T-helper 1 cell treated with Interleukin-12 subunit alpha and Interleukin-12 subunit beta and Interleukin-4 antibody, amounts not matched to agents 30 ng/mL and 1 ng/mL, for 36 hours (primary cell): ENCODE results near the gene ZWILCH. TPM values are rescaled to one million over a fixed set of nuclear protein-coding genes. Genes with fewer than 3 reads are reported as not detected.

ENCODE experiments used
- intact Hi-C: fragments of 100-400 bp; cut with micrococcal nuclease; formaldehyde crosslinking; loops from one replicate; pipeline ENCODE4 v1.15.1; 2024
- total RNA-seq: library from RNA; stranded (reverse); gene quantifications from 2 replicates; pipeline ENCODE4 v1.2.3, GENCODE V29; 2022

Gene ZWILCH
- total RNA-seq, 1 donor from 2014 or later: 25.9 TPM

DNA sequence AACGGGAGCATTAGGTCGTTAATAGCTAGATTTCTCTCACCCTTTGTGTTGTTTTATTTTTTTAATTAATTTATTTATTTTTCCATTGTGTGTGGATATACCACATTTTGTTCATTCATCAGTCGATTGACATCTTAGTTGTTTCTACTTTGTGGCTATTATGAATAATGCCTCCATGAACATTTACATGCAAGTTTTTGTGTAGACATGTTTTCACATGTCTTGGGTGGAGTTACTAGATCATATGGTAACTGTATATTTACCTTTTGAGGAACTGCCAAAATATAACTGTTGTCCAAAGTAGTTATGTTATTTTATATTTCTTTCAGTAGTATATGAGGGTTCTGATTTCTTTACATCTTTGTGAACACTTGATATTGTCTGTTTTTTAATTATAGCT lies 18.8 kb downstream of the ZWILCH start:
- intact Hi-C loops: no loop called here

DNA sequence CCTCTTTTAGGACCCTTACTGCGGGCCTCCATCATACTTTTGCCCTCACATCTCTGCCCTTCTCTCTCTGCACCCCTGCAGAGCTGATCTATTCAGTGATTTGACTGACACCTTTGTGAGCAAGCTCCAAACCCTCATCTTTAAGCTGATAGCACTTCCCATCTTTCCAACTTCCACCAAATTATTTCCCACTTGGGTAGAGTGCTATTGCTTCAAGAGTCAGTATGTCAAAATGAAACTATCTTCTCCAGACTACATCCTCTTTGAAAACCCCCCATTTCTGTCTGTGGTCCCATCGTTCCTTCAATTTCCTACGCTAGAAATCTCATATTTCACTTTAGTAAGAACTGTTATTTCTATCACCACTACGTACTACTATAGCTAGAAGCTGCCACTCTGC lies 19.7 kb downstream of the ZWILCH start:
- intact Hi-C loops: no loop called here

DNA sequence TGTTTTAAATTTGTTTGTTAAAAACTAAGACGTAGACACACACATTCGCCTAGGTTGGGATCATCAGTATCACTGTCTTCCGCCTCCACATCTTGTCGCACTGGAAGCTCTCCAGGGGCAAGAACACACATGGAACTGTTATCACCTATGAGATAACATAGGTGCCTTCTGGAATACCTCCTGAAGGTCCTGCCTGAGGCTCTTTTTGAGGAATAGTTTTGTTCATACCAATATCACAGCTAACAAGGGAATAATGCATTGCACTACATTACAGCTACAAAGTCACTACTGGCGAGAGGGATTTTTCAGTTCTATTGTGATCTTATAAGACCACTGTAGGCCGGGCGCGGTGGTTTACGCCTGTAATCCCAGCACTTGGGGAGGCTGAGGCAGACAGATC lies 29.9 kb downstream of the ZWILCH start:
- intact Hi-C loops: no loop called here

DNA sequence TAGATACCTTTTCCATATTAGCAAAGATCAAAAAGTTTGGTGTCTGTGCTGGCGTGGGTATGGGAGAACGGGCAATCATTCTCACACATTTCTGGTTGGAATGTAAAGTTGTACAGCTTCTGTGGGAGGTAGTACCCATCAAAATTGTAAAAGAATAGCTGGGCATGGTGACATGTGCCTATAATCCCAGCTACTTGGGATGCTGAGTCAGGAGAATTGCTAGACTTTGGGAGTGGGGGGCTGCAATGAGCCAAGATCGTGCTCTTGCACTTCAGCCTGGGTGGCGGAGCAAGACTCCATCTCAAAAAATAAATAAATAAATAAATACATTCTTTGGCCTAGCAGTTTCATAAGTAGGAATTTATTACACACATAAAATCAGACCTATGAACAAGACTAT lies 37.8 kb downstream of the ZWILCH start:
- intact Hi-C loops: no loop called here

DNA sequence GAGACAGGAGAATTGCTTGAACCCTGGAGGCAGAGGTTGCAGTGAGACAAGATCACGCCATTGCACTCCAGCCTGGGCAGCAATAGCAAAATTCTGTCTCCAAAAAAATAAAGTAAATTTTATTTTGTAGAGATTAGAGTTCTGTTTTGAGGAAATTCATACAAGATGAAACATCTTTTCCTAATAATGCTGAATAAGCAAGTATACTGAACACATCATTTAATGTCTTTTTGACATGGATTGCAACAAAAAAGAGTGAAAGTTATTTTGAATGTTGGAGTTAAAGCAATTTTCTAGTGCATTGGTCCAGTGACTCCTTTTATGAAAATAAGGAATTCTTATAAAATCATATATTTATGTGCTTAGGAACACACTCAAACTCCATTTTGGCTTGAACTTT lies 40.1 kb downstream of the ZWILCH start:
- intact Hi-C loops: no loop called here

DNA sequence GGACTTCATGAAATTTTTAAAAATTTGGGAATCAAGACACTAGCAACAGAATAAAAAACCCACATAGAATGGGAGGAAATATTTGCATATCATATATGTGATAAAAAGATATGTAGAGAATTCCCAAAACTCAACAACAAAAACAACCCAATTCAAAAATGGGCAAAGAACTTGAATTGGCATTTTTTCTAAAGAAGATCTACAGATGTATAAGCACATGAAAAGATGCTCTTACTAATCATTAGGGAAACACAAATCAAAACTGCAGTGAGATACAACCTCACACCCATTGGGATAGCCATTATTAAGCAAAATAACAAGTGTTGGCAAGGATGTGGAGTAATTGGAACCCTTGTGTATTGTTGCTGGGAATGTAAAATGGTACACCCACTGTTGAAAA lies 50.6 kb downstream of the ZWILCH start:
- intact Hi-C loops: no loop called here

DNA sequence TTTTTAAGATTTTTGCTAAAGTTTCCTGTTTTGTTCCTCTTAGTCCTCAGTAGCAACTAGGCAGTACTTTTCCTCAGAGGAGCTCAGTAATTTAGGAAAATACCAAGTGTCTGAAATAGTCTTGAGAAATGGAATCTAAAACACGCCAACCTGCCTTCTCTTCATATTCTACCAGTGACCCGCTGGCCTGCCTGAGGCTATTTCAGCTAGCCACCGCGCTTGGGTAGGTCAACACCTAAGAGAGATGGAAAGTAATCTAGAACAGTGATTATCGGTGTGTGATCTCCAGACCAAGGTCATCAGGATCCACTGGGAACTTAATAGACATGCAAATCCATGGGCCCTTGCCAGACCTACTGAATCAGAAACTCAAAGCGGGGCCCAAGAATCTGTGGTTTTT lies 53.1 kb downstream of the ZWILCH start:
- intact Hi-C loops: no loop called here

DNA sequence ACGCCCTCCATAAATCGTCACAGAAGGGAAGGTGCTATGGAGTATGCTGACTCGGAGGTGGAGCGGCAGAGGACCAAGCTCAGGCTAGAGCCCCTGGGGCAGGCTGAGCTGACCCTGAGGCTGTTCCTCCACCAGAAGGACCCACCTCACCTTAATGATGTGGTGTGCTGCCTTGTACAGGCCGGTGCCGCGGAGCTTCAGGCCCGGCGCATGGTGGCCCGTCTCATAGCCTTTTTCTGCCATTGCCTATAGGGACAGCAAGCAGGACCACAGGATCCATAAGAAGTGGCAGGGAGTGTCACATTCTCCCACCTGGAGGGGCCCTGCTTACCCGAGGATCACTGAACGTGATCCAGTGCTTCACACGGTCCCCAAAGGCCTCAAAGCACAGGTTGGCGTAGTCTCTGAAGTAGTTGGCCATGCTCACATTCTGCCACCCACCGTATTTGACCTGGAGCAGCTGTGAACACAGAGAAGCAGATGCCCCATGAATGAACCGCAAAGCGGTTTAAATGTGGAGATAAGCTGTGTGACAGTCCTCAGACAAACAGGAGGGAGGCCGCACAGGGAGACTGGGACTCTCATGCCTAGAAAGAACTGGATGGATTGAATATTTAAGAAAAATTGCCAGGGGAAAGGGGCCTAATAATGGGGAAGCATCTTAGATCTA lies 55.9 kb downstream of the ZWILCH start:
- intact Hi-C loops: no loop called here

DNA sequence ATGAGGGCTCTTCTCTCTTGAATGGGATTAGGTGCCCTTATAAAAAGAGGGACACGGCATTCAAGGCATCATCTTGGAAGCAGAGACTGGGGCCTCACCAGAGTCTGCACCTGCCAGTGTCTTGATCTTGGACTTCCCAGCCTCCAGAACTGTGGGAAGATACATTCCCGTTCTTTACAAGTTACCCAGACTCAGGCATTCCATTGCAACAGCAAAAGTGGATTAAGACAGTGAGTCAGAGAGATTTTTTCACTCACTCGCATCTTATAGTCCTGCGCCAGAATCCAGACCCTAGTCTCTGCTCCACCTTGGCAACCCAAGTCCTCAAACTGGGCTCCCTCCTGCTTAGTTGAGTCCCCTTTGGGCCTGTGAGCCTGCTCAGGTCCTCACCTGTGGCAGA lies 58.0 kb downstream of the ZWILCH start:
- intact Hi-C loops: no loop called here

DNA sequence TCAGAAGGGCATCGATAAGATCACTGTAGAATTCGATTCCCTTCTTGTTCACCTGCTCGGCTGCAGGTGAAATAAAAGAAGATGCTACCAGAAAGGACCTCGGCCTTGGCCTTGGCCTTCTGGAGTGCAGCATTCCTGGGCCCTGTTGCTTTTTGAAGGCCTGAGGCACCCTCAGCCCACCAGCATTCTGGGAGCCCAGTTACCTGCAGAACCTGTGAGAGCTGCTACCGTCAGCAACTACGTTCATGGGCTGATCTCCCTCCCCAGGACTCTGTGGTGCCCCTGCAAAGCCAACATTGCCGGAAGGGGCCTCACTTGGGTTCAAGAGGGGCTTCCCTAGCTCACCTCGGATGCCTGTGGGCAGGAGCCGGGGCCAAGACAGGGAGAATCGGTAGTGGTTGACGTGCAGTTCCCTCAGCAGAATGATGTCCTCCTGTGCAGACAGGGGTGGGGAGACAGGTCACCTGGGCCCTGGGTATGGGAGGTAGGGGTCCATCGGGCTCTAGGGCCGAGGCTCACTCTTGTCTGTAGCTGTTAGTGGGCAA lies 58.5 kb downstream of the ZWILCH start:
- intact Hi-C loops: no loop called here

DNA sequence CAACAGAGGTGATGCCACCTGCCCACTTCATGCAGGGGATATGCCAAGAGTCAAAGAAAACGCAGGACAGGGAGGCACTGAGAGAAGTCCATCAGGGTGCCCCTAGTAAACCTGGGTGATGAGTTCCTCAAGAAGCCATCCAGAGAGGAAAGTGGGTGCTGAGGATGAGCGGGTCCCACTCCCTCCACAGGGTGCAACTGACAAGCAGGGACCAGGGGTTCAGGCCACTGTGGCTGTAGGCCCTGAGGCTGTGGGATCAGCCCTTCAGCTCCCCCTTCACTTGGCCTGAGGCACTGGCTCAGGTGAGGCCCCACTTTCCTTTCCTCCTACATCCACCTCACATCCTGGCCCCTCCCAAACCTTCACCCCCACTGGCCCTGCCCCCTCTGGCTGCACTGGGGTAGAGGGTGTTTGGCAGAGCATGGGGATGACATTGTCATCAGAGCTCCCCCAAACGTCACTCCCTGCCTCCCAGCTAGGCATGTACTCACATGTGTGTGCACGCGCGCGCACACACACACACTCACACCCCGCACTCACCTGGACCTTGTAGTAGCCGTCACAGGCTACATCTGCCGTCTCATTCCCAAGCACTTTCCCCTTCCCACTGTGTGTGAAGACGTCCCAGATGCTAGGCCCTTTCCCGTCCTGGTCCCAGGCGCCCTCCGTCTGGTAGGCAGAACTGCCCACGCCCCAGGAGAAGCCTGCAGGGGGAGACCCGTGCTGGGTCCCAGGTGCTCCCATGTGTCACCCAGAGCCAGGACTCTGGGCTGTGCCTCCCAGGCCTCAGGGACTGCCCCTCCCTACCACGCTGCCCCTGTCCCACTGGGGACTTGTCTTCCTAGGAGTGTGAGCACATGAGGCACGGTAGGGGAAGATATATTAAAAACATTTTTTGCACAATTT lies 59.3 kb downstream of the ZWILCH start:
- intact Hi-C loops: no loop called here

DNA sequence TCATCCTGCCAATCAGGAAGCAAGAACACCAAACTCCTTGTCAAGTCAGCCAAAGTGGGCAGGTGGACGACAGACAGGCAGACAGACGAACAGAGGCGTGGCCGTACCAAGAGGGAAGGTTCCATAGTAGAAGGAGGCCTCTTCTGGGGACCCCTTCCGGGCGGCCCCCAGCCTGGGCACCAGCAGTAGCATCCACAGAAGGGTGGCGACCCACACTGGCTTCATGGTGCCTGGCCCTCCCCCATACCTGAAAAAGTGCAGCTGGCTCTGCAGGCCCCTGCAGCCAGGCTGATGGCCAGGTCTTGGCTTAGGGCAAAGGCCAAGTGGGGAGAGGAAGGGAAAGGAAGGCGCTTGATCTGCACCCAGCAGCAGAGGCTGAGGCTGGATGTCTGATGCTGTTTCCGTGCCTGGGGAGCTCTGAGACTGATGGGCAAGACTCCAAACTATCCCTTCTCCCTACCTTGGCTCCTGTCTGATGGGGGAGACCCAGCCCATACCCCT lies 60.1 kb downstream of the ZWILCH start:
- intact Hi-C loops: no loop called here

DNA sequence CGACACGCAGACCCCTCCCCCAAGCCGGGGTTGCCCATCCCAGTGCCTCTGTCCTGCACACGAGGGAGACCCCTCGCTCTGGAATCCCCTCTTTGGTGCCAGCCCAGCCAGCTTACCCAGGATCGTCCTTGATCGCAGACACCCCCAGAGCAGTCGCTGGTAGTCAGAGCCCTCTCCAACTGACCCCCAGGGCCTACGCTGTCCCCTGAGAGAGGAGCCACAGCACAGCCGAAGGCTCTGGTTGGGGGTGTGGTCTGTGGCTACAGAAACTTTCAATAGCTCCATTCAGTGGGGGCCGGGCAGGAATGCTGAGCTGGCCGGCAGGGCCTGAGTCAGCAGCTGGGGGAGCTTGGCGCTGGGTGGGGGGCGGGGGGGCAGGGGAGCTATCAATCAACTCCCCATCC lies 60.6 kb downstream of the ZWILCH start, which contains the start of gene LCTL:
LCTL (minus strand) TSS at position 258 of the 404 bp plus-strand sequence. CDS start 633 bp downstream, outside the sequence.
- intact Hi-C loops: loop anchor here (2.0 kb wide), 1 partner anchor 61 kb away; the partner anchor contains the start of genes RPL4 and ZWILCH

DNA sequence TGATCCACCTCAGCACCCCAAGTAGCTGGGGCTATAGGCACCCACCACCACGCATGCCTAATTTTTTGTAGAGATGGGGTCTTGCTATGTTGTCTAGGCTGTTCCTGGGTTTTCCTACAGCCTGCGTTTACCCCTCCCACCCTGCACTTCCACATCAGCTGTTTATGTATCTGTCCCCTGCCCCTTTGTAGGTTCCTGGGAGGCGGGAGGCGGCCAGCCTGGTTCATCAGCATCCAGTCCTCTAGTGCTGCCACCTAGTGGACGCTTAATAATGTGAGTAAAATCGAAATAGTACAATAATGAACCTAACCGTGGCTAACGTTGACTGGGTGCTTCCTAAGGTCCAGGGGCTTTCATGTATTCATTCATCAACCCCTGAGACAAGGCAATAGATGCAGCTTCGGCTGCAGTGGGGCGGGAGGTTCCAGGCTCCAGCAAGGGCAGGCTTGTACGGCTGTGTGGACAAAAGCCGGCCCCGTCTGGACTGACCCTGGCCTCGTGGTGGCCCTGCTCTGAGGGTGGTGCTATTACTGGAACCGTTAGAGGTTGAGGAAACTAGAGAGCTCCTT lies 61.9 kb downstream of the ZWILCH start:
- intact Hi-C loops: loop anchor here (2.0 kb wide), 1 partner anchor 62 kb away; the partner anchor contains the start of genes RPL4 and ZWILCH

DNA sequence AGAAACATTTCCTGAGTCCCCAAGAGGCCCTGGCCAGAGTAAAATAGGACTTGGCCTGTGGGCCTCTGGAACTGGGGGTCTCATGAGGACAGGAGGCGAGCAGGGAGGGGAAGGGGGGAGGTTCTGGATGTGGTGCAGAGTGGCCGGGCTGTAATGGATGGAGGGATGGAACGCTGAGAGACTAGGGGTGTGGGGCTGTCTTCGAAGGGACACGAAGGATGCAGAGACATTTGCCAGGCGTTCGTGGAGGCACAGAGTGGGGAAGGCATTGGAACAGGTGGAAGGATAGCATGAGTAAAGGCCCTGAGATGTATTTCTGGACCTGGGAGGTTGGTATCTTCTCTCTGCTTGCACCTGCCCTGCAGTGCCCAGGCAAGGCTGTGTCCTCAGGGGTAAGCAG lies 62.8 kb downstream of the ZWILCH start:
- intact Hi-C loops: loop anchor here (2.0 kb wide), 1 partner anchor 63 kb away; the partner anchor contains the start of genes RPL4 and ZWILCH

DNA sequence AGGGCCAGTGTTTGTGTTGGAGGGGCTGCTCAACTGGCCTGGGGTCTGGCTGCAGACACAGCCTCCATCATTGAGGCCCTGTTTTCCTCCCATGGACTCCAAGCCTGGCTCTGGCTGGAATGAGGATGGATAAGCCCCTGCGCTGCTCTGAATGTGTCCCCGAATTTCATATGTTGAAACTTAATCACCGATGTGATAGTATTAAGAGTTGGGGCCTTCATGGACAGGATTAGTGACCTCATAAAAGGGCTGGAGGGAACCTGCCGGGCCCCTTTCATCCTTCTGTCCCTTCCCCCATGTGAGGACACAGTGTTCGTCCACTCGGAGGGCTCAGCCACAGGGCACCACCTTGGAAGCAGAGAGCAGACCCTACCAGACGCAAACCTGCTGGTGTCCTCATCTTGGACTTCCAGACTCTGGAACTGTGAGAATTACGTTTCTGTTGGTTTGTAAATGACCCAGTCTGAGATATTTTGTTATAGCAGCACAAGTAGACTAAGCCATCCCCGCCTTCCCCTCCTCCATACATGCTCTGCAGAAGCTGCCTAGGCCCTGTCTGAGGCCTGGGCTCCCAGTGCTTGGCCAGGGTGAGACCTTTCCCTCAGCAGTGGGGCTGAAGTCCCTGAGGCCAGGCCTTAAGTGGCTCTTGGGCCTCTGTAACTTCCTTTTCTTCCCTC lies 64.5 kb downstream of the ZWILCH start:
- intact Hi-C loops: no loop called here

DNA sequence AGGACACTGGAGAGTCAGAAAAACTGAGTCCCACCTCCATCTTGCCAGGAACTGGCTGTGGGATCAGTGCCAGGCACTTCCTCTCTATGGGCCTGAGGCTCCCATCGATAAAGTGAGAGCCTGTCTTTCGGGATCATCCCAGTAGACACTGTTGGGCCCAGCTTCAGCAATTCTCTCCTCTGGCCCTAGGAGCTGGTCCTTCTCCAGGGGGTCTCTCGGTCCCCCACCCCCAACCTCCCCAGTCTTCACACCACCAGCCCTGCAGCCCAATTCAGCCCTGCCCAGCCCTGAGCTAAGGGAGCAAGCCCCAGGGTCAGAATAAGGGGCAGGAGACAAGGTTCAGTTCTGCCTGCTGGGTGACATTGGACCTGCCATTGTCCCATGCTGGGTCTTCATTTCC lies 65.2 kb downstream of the ZWILCH start:
- intact Hi-C loops: no loop called here

DNA sequence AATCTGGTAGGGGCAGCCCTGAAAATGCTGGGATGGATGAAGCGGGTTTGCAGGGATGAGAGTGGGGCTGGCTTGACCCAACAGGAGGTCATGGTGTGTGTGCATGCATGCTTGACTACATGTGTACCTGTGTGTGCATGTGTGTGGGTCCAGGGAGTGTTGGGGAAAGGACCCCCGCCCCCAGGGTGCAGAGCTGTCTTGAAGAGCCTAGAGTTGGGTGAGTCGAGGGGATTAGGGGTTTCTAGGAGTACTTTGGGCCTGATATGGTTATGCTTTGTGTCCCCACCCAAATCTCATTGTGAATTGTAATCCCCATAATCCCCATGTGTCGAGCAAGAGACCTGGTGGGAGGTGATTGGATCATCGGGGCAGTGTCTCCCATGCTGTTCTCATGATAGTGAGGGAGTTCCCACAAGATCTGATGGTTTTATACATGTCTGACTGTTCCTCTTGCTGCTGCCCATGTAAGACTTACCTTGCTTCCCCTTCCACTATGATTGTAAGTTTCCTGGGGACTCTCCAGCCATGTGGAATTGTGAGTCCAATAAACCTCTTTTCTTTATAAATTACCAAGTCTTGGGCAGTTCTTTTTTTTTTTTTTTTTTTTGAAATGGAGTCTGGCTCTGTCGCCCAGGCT lies 65.8 kb downstream of the ZWILCH start:
- intact Hi-C loops: no loop called here

DNA sequence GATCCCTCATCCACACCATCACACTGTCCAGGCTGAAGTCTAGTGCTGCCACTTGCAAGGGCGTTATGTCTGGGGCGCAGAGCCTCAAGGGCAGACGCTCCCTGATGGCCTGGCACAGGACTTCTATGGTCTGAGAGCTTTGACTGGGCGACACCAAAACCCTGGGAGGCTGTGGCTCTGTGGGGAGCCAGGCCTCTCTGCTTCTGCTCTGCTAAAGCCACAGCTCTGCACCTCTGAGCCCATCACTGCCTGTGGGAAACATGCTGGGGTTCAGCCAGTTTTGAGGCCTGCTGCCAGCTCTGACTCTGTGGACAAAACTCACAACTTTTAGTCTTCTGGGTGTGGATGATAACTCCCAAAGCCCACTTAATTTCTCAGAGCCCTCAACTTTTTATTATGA lies 67.0 kb downstream of the ZWILCH start:
- intact Hi-C loops: no loop called here

DNA sequence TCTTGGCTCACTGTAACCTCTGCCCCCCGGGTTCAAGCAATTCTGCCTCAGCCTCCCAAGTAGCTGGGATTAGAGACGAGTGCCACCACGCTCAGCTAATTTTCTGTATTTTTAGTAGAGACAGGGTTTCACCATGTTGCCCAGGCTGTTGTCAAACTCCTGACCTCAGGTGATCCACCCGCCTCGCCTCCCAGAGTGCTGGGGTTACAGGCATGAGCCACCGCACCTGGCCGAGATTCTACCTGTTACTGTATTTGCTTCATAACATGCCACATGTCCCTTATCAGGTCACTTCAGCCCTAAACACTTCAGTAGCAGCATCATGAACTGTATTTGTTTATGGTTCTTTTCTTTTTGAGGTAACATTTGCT lies 68.2 kb downstream of the ZWILCH start:
- intact Hi-C loops: no loop called here
